HG03280 (cell line): ENCODE results near the gene THSD1.
"Not testable (repeated sequence)": the region's sequence is repeated elsewhere in the genome, so short reads cannot be mapped to it uniquely, and the experiment has no call there.

ENCODE experiments used
- ATAC-seq: cut with Tn5 transposase; IDR thresholded peaks from one replicate; pipeline ENCODE4 v1.9.1; 2021; ENCODE audit warnings: mild to moderate bottlenecking, moderate library complexity; ENCODE audit not compliant: unreplicated experiment

The THSD1 gene

DNA sequence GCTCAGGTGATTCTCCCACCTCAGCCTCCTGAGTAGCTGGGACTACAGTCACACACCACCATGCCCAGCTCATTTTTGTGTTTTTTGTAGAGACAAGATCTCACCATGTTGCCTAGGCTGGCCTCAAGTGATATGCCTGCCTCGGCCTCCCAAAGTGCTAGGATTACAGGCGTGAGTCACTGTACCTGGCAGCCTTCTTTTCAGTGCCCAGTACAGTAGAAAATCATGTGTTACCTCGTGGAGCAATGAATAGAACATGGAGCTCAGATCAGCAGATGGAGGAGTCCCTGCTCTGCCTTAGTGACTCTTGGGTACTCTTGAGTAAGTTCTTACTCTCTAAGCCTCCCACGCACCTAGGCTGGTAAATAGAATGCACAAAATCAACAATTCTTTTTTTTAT, 44.7 kb downstream of the THSD1 start:
- ATAC-seq, result no peak

DNA sequence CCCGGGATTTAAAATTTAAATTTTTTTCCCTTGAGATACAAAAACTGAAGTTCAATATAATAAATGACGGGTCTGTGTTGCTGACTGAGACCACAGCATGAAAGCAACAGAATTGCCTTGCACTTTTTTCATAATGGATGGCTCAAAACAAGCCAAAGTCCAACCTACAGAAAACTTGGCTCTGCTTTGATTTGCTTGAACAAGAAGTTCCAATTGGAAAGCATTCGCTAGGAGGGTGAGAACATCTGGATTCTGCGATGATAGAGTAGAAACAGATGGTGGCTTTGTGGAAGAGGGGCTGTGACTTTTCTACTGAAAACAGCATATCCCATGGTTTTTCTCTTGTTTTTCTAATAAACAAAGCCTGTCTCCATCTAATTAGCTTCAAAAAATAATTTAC, 46.4 kb downstream of the THSD1 start:
- ATAC-seq, result no peak

DNA sequence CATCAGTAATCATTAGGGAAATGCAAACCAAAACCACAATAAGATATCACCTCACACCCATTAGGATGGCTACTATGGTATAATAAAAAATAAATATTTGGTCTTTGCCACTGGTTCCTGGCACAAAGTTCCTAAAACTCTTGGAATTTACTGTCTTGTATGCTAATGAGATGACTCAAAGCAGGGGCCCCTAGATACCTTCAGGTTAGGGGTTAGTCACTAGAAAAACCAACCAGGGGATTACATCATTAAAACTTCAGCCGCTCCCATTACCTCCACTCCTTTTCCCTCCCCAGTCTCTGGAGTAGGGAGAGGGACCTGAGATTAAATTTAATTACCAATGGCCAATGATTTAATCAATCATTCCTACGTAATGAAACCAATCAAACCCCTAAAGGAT, 49.6 kb downstream of the THSD1 start:
- ATAC-seq, result no peak

DNA sequence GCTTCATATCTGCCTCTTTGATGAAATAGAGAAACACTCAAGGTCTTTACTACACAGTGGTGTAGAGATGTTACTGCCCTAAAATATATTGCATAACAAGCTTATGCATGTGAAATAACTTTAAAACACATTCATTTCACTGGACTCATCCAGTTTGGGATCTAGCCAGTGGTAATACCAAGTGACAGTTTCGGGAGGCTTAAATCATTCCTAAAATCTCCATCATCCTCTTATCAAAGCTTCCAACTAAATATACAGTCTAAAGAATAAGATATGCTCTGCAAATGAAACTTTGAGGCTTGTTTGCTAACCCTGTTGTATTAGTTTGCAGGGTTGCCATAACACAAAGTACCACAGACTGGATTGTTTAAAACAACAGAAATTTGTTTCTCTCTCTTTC, 52.8 kb downstream of the THSD1 start:
- ATAC-seq, result no peak

DNA sequence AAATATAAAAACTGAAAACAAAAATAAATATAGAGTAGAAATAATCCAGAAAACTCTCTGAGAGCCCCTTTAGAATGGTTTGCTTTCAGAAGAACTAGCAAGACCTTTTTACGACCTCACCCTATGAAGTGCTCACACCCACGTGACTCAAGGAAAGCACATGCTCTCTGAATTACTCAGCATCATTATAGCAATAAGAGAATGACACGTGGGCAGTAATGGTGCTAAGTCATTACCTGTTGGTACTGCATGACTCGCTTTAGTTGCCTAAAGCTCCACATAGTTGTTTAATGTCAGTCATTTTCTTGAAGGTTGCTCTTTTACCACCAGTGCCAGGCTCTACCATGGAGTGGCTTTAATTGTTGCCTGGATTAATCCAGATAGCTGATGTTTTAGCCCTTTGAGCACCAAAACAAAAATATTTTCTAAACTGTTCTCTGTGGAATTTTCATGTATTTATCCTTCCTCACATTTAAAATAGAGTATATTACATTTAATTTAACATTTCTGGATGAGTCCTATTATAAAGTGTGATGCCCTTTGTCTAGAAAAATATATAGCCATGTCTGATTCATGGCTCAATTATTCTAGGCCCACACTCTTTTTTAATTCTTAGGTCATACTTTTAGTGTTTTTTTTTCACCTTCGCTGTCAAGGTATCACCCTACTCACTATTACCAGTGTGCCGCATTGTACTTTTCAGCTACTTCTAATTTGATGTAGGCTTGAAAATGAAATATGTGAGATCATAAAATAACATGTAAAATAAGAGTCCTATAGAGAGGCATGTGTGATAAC, 56.8 kb downstream of the THSD1 start:
- no peak for ATAC-seq

DNA sequence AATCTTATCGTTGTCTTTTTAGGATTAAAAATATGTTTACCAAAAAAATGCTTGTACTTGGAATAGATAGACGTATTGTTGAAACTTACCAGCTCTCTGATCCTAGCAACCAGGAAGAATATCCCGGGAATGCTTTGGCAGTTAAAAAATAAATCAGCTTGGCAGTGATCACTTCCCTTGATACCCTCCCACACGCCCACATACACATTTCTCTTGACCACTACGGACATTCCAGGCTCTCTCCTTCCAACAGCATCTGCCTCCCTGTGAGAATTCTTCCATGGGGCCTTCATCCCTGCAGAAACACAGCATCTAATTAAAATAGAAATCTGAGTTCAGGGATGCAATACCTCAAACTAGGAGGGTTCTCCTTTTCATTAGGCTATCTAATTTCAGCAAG, 57.9 kb downstream of the THSD1 start:
- no peak for ATAC-seq

DNA sequence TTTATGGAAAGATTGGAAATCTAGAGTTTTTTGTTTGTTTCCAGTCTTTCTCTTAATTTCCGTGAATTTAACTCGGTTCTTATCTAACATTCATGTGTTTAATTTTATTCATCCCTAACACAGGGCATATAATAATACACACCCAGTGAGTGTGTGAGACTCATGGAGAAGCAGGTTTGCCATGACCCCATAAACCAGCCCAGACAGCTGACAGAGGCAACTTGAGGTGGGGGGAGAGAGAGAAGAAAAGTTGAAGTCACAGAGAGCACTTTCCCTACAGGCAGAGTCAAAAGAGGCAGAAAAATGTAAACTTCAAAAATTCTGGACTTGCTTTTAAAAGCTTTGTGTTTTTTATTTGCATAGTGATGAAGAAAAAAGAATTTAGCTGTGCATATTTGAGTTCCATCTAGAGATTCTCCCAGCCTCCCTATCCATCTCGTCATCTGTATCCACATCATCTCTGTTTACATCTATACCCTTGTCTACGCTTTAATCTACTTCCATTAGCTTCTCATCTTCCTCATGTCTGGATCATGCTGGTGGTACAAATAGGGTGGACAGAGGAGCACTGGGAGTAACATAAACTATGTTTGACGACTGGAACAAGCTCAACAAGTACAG, 60.2 kb downstream of the THSD1 start:
- no peak for ATAC-seq

DNA sequence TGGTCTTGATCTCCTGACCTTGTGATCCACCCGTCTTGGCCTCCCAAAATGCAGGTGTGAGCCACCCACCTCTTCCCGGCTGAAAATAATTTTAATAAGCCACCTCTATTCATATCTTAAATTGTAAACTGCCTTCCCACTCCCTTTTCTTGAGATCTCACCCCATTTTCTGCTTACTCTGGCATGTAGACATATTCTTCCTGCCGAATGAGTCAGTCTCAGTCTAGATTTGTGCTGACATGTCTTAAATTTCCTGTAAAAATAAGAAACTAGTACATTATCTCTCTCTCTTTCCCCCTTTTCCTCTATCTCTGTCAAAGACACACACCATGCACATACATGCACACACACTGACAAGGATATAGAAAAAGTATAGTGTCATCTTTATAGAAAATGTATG, 60.9 kb downstream of the THSD1 start:
- ATAC-seq, result no peak

DNA sequence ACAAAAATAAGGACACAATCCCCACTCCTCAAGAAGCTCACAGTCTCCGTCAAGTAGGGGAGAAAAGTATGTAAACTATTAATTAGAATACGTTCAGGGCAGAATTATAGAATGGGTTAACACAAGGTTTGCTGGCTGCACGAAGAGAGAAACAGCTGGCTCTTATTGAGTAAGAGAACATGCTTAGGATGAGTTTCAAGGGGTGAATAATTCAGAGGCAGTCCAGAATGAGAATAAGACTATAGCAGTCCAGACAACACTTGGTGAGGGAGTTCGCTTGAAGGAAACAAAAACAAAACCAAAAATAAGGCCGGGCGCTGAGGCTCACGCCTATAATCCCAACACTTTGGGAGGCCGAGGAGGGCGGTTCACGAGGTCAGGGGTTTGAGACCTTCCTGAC, 61.9 kb downstream of the THSD1 start:
- no peak for ATAC-seq

DNA sequence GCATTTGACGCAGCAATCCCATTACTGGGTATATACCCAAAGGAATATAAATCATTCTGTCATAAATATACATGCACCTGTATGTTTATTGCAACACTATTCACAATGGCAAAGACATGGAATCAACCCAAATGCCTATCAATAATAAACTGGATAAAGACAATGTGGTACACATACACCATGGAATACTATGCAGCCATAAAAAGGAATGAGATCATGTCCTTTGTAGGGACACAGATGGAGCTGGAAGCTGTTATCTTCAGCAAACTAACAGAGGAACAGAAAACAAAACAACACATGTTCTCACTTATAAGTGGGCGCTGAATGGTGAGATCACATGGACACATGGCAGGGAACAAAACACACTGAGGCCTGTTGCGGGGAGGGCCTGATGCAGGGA, 63.8 kb downstream of the THSD1 start:
- not testable (repeated sequence) for ATAC-seq

DNA sequence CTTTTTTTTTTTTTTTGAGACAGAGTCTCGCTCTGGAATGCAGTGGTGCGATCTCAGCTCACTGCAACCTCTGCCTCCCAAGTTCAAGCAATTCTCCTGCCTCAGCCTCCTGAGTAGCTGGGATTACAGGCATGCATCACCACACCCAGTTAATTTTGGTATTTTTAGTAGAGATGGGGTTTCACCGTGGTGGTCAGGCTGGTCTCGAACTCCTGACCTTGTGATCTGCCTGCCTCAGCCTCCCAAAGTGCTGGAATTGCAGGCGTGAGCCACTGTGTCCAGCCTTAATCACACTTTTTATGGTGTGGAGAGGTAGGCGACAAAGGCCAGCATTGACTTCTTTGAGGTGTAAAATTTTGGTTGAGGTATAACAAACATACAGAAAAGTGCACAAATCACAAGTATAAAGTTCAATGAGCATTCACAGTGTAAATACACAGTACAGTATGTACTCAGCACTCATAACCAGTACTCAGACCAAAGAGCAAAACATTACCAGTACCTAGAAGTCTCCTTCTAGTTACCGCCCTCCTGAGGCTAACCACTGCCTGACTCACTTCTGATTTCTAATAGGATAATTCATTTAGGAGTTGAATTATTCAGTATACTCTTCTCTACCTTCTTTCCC, 68.0 kb downstream of the THSD1 start:
- ATAC-seq, result not testable (repeated sequence)

DNA sequence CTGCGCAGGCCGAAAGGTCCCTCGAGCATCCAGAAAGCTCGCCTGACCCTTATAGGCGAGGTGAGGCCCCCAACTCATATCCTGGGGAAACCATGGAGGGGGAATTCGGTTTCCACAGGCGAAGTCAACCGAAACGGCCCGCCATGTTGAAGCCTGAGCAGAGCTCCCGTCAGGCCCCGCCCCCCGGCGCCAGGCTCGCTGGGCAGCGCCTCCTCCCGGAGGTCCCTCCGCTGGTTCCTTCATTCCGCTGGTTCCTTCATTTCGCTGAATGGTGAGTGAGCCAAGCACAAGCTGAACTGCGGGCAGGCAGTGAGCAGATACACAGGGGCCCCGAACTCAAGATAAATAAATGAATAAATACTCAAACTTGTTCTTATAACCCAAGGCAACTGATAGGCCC, 71.9 kb downstream of the THSD1 start:
- ATAC-seq, result not testable (repeated sequence)

DNA sequence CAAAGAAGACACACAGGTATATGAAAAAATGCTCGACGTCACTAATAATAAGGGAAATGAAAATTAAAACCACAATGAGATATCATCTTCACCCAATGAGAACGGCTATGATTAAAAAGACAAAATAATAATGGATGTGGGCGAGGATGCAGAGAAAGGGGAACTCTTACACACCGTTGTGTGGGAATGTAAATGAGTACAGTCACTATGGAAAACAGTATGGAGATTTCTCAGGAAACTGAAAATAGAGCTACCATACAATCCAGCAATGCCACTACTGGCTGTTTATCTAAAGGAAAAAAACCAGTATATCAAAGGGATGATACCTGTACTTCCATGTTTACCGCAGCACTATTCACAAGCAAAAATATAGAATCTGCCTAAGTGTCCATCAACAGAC, 74.1 kb downstream of the THSD1 start:
- ATAC-seq, result not testable (repeated sequence)
